Measurements from ENCODE around the gene KIAA0513. TPM values are rescaled to one million over a fixed set of nuclear protein-coding genes. Genes with fewer than 3 reads are reported as not detected.

KIAA0513 gene
- total and polyA plus RNA-seq, 2 of the 13 experiments (the other 11 are each of a cell fraction or from before 2014, with no cell fraction given): 1.8 TPM

GRCh38 chr16:85114909-85115567 is 87.4 kb downstream of the KIAA0513 start (continued):
- peak; percentile 89 for TF ChIP-seq ZSCAN25 (CRISPR knock-in tag; IDR thresholded peaks at IDR 0.05)
- TF ChIP-seq, protein P1, sequence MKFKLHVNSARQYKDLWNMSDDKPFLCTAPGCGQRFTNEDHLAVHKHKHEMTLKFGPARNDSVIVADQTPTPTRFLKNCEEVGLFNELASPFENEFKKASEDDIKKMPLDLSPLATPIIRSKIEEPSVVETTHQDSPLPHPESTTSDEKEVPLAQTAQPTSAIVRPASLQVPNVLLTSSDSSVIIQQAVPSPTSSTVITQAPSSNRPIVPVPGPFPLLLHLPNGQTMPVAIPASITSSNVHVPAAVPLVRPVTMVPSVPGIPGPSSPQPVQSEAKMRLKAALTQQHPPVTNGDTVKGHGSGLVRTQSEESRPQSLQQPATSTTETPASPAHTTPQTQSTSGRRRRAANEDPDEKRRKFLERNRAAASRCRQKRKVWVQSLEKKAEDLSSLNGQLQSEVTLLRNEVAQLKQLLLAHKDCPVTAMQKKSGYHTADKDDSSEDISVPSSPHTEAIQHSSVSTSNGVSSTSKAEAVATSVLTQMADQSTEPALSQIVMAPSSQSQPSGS (CRISPR knock-in tag; IDR thresholded peaks at IDR 0.05): 0 out of 2 replicates have a peak, but pooled peaks have one; percentile 35
- 0 out of 2 replicates have a peak, but pooled peaks have one; percentile 53 for TF ChIP-seq NR1H2 (CRISPR knock-in tag; IDR thresholded peaks at IDR 0.05; ENCODE audit: borderline replicate concordance, low read depth)
- no peak for TF ChIP-seq TCF12 (IDR thresholded peaks at IDR 0.05)
- TF ChIP-seq TCF12 (CRISPR knock-in tag; IDR thresholded peaks at IDR 0.05): no peak
- TF ChIP-seq MTA1 (CRISPR knock-in tag; IDR thresholded peaks at IDR 0.05; ENCODE audit: borderline replicate concordance): peak; percentile 65; the same call in 1 of the 2 replicates
- TF ChIP-seq ZFY (CRISPR knock-in tag; IDR thresholded peaks at IDR 0.05): no peak
- TF ChIP-seq ZNF24 (IDR thresholded peaks at IDR 0.05): no peak
- peak; percentile 93 for TF ChIP-seq GTF3A (CRISPR knock-in tag; conservative IDR thresholded peaks at IDR 0.05)
- TF ChIP-seq ATF3 (CRISPR knock-in tag; IDR thresholded peaks at IDR 0.05): no peak
- peak; percentile 84 for TF ChIP-seq ZNF362 (CRISPR knock-in tag; IDR thresholded peaks at IDR 0.05; ENCODE audit: borderline replicate concordance)
- TF ChIP-seq, protein P2, sequence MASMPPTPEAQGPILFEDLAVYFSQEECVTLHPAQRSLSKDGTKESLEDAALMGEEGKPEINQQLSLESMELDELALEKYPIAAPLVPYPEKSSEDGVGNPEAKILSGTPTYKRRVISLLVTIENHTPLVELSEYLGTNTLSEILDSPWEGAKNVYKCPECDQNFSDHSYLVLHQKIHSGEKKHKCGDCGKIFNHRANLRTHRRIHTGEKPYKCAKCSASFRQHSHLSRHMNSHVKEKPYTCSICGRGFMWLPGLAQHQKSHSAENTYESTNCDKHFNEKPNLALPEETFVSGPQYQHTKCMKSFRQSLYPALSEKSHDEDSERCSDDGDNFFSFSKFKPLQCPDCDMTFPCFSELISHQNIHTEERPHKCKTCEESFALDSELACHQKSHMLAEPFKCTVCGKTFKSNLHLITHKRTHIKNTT (CRISPR knock-in tag; IDR thresholded peaks at IDR 0.05): no peak
- TF ChIP-seq HNRNPH1 (optimal IDR thresholded peaks at IDR 0.05; ENCODE audit: low read depth, low read length): no peak
- peak; percentile 53 for TF ChIP-seq ZGPAT (CRISPR knock-in tag; IDR thresholded peaks at IDR 0.05)
- no peak for TF ChIP-seq STAT5B (CRISPR knock-in tag; IDR thresholded peaks at IDR 0.05)
- no peak for TF ChIP-seq DDIT3 (CRISPR knock-in tag; IDR thresholded peaks at IDR 0.05)
- 0 out of 2 replicates have a peak, but pooled peaks have one; percentile 61 for TF ChIP-seq HOXA5 (CRISPR knock-in tag; IDR thresholded peaks at IDR 0.05)
- TF ChIP-seq ERF (CRISPR knock-in tag; IDR thresholded peaks at IDR 0.05): peak; percentile 75
- TF ChIP-seq MEF2D (CRISPR knock-in tag; IDR thresholded peaks at IDR 0.05): peak; percentile 56; the same call in 1 of the 2 replicates
- TF ChIP-seq SPEN (CRISPR knock-in tag; IDR thresholded peaks at IDR 0.05; ENCODE audit: low read depth): peak; percentile 68; the same call in 1 of the 2 replicates
- TF ChIP-seq HIC2 (CRISPR knock-in tag; IDR thresholded peaks at IDR 0.05; ENCODE audit: low read depth): 0 out of 2 replicates have a peak, but pooled peaks have one; percentile 30
- TF ChIP-seq KDM2A (CRISPR knock-in tag; IDR thresholded peaks at IDR 0.05; ENCODE audit: borderline replicate concordance, low read depth): peak; percentile 90; the same call in 1 of the 2 replicates

Measured in HepG2 (cell line).